SH-SY5Y (cell line): ENCODE results near the gene SULT2A1.

Source experiments
- GATA2 ChIP-seq: IDR thresholded peaks from 2 replicates; pipeline ENCODE4 v1.6.1; 2011; ENCODE audit warnings: mild to moderate bottlenecking, low read depth, low read length
- GATA3 ChIP-seq: IDR thresholded peaks from 2 replicates; pipeline ENCODE4 v1.6.1; 2011; ENCODE audit warnings: low read depth, mild to moderate bottlenecking, low read length, moderate library complexity

GRCh38 chr19:47897861-47898260 lies 11.7 kb upstream of the SULT2A1 start:
- no peak for TF ChIP-seq GATA2
- no peak for TF ChIP-seq GATA3
